NCI-H1436 (cell line): ENCODE measurements around the gene ROR2.

Experiments used
- DNase-seq: peaks from one replicate; lab custom pipeline; 2025; lab: John Stamatoyannopoulos, UW

ROR2 gene

GRCh38 chr9:91714874-91715615 is 235.0 kb downstream of the ROR2 start:
- no peak for DNase-seq

- DNase-seq, result no peak
Measured at GRCh38 chr9:91714020-91714806, 235.8 kb downstream of the ROR2 start.

DNA sequence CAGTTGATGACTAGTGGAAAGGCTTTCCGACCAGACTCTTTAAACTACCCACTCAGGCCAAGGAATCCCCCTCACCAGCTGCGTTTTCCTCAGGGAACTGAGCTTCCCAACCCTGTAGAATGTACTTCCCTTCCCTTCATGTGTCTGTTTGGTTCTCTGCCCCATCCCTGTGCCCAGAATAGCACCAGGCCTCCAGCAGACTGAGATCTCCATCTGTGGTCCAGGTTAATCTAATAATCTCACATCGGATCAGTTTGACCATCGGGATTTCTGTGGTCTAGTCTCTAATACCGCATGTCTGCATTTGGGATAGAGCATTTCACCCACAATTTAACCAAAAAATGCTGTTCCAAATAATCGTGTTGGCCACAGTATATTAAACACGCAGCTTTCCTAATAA is 237.2 kb downstream of the ROR2 start:
- no peak for DNase-seq

DNA sequence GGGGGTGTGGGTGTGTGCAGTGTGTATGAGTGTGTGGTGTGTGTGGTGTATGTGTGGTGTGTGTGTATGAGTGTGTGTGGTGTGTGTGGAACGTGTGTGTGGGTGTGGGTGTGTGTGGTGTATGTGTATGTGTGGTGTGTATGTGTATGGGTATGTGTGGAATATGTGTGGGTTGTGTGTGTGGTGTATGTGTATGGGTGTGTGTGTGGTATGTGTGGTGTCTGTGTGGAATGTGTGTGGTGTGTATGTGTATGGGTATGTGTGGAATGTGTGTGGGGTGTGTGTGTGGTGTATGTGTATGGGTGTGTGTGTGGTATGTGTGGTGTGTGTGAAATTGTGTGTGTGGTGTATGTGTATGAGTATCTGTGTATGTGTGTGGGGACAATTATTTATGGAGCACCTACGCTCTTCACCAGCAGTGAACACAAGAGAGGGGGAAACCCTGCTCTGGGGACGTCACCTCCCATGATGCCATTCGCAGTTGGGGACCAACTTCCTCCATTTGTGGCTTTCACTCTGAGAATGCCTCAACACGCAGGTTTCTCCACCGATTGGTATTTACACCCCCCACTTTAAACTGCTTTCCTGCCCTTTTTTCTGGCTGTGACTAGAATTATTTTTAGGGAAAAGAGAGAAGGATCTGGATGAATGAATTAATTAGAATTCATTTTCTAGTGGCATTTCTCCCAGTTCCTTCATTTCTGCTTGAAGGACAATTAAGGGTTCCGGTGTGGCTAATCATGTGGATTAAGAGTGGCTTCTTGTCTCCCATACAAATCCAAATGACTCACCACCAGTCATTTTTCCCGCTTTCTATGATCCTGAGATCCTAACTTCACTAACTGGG is 238.1 kb downstream of the ROR2 start:
- no peak for DNase-seq

GRCh38 chr9:91710158-91710557 is 239.9 kb downstream of the ROR2 start:
- no peak for DNase-seq

- no peak for DNase-seq
Measured at GRCh38 chr9:91705386-91705785, 244.6 kb downstream of the ROR2 start.

DNA sequence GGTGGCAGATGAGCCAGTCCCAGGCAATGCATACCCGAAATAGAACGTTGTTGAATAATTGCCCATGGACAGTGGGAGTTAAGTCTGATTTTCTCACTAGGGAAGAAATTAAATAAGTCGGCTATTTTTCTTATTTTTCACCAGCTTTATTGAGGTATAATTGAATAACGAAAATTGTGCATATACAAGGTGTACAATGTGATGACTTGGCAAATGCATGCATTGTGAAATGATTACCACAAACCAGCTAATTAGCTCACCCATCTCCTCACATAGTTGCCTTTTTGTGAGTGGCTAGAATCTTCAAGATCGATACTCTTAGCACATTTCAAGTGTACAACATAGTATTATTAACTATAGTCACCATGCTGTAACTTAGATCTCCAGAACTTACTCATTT is 249.6 kb downstream of the ROR2 start:
- no peak for DNase-seq

GRCh38 chr9:91698266-91698665 is 251.8 kb downstream of the ROR2 start:
- no peak for DNase-seq

- DNase-seq, result no peak
Measured at GRCh38 chr9:91697201-91697600, 252.8 kb downstream of the ROR2 start.

GRCh38 chr9:91694081-91694870 is 255.8 kb downstream of the ROR2 start:
- DNase-seq, result no peak

DNA sequence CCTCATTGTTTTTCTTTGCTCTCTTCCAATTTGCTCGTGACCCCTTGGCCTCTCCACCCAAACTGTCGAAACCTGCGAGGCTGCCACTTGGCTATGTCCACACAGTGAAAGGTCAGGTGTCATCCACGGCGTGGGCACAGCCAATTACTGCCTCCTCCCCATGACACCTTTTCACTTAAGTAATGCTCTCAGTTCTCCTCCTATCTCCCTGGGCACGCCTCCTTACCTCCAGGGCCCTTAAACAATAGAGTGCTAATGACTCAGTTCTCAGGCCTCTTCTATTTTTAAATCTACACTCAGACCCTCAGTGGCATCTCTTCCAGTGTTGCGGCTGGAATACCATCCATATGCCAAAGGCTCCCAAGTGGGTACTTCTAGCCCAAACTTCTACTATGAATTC is 256.8 kb downstream of the ROR2 start:
- DNase-seq, result no peak

DNA sequence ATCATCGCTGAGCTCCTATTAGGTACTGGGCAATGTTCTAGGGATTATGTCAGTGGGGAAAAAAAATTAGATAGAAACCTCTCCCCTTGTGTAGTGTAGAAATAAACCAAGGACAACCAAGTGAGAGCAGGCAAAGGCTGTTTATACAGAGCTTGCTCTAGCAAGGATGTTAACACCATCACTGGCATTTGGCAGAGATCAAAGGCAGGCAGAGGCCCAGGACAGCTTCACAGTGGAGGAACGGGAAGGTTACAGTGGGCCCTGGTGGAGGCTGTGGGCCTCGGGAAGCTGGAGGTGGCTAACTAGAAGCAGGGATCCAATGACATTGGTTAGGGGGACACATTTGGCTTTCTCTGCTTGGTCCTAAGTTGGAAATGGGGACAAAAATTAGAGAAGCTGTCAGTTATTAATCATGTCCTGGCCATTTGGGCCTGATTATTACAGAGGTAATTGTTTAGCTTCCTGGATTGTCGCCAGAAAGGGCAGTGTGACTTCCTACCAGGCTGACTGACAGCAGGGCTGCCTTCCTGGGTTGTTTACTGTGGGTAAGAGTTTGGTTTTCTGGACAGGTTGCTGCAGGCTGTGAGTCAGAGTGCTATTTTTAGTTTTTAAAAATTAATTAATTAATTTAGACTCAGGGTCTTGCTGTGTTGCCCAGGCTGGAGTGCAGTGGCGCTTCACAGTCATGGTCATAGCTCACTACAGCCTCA is 259.3 kb downstream of the ROR2 start:
- no peak for DNase-seq

DNA sequence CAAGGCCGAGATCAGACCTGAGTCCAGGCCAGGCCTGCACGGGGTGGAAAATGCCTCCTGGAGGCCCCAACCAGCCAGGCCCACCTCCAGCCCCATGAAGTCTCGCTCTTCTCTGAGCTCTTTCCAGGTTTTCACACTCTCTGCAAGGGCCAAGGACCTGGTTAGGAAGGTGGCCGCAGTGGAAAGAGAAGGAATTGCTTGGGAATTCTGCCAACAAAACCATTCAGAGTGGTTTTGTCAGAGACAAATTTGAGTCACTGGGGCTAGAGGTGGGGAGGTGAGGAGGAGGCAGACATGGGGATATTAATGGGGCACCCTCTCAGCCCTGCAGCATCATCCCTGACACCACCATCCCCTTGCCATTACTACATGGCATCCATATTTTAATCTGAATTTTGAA is 261.0 kb downstream of the ROR2 start:
- DNase-seq, result no peak

DNA sequence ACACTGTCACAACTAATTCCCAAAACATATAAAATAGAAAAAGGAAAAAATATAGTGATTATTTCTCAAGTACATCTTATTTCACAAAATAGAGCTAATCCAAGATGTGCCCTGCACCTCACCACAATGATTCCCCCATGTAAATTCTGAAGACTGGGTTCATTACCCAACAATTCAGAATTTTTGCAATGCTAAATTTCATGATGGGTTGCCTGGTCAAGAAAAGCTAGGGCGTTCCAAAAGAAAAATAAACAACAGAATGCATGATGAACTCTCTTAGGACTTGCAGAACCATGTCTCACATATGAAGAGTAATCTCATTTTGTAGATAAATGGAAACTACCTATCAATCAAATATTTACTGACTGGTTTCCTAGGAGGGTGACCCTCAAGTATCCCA is 266.8 kb downstream of the ROR2 start:
- DNase-seq, result no peak

DNA sequence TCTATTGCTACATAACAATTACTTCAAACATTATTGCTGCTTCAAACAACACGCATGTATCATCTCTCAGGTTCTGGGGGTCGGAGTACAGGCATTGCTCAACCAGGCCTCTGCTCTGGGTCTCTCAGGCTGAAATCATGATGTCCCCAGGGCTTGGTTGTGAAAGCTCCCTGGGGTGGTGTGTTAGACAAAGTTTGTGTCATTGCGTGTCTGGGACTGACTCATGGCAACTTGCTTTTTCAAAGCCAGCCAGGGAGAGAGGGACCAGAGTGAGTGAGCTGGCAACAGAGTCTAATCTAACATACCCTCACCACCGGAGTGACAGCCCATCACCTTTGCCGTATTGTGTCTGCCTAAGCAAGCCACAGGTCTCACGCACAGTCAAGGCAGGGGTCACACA is 267.2 kb downstream of the ROR2 start:
- no peak for DNase-seq

DNA sequence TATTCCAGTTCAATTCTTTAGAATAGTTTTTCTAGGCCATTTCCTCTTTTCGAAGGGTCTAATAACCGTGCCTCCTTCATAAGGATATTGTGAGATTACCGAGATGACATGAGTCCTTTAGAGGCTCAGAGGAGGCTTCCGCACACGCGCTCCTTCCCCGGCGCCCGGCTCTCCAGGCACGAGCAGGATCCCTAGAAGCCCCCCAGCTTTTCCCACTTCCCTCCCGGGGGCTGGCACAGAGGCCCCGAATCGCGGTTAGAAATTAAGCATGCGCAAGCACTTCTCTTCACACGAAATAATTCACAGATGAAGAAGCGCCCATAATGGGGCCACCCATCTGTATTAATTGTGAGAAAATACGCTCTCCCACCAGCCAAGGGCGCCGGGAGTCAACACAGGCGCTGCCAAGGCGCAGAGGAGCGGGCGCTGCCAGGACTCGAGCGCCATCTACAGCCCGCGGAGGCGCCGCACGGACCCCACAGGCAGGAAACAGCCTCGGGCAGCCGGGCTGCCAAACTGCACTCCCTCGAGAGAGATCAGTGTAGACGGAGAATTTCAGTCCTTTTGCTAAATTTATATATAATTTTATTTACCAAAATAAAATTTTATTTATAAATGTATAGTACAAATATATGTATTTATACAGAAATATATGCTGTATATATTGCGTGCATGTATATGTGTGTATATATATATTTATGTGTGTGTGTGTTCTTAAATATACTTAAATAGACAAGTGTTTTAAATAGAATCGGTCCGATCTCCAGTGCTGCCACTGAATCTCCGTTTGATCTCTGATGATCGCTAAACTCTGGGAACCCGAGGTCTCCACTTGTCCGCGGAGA is 268.3 kb downstream of the ROR2 start:
- DNase-seq, result no peak

DNA sequence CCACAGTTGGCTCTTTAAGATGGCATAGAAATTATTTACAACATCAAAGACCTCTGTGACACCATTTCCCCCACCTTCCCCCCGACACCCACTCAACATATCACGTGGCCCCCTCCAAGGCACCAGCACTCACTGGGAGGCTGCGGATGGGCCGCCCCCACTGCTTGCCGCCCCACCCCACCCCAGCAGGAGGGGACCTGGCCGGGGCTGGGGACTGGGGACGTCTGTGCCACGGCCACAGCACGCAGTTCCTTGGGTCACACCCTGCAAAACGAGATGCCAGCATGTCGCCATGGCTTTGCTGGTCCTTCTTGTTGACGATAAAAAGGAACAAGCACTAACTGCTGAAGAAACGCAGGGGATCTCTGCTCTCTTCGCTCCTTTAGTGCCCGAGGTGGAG is 269.0 kb downstream of the ROR2 start:
- no peak for DNase-seq

GRCh38 chr9:91680106-91680505 is 269.9 kb downstream of the ROR2 start:
- no peak for DNase-seq

GRCh38 chr9:91678807-91679580 is 271.0 kb downstream of the ROR2 start:
- DNase-seq, result no peak
